Panc1 (cell line): ENCODE measurements around the gene TECPR1.

ENCODE experiments used
- POLR2AphosphoS5 ChIP-seq: IDR thresholded peaks from 2 replicates; pipeline ENCODE4 v1.6.1; 2012; ENCODE audit warnings: mild to moderate bottlenecking, low read depth, low read length, moderate library complexity
- TF ChIP-seq, protein P1 (sequence below): fragments of 450-650 bp; IDR thresholded peaks from 2 replicates; pipeline ENCODE4 v1.5.1; 2017; ENCODE audit warnings: mild to moderate bottlenecking
- TF ChIP-seq, protein P2 (sequence below), 2 experiments: IDR thresholded peaks; 2 replicates each; pipeline ENCODE4 v1.6.1; 2011 to 2012; ENCODE audit warnings: low read depth in 2 of 2, control low read depth in 1 of 2, low read length in 1 of 2, mild to moderate bottlenecking in 1 of 2, moderate library complexity in 1 of 2; ENCODE audit not compliant: insufficient read depth in 1 of 2

DNA sequence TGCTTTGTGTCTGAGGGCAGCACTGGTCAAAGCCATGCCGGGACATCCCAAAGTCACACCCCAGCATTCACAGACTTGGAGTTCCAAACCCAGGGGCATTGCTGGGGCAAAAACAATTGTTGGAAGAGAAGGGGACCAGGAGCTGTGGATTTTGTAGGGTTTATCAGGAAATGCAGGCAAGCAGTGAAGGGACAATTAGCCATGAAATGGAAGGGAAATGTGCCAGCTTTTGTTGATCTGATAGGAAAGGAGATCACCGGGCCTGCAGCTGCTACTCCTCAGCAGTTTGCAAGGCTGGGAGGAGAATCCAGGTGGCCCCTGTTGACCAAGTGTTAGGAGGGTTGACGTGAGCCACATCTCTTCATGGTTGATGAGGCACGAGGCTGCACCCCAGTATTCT, 26.9 kb upstream of the TECPR1 start:
- no peak for TF ChIP-seq POLR2AphosphoS5
- TF ChIP-seq, protein P1, sequence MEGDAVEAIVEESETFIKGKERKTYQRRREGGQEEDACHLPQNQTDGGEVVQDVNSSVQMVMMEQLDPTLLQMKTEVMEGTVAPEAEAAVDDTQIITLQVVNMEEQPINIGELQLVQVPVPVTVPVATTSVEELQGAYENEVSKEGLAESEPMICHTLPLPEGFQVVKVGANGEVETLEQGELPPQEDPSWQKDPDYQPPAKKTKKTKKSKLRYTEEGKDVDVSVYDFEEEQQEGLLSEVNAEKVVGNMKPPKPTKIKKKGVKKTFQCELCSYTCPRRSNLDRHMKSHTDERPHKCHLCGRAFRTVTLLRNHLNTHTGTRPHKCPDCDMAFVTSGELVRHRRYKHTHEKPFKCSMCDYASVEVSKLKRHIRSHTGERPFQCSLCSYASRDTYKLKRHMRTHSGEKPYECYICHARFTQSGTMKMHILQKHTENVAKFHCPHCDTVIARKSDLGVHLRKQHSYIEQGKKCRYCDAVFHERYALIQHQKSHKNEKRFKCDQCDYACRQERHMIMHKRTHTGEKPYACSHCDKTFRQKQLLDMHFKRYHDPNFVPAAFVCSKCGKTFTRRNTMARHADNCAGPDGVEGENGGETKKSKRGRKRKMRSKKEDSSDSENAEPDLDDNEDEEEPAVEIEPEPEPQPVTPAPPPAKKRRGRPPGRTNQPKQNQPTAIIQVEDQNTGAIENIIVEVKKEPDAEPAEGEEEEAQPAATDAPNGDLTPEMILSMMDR = no peak
- TF ChIP-seq, protein P2, sequence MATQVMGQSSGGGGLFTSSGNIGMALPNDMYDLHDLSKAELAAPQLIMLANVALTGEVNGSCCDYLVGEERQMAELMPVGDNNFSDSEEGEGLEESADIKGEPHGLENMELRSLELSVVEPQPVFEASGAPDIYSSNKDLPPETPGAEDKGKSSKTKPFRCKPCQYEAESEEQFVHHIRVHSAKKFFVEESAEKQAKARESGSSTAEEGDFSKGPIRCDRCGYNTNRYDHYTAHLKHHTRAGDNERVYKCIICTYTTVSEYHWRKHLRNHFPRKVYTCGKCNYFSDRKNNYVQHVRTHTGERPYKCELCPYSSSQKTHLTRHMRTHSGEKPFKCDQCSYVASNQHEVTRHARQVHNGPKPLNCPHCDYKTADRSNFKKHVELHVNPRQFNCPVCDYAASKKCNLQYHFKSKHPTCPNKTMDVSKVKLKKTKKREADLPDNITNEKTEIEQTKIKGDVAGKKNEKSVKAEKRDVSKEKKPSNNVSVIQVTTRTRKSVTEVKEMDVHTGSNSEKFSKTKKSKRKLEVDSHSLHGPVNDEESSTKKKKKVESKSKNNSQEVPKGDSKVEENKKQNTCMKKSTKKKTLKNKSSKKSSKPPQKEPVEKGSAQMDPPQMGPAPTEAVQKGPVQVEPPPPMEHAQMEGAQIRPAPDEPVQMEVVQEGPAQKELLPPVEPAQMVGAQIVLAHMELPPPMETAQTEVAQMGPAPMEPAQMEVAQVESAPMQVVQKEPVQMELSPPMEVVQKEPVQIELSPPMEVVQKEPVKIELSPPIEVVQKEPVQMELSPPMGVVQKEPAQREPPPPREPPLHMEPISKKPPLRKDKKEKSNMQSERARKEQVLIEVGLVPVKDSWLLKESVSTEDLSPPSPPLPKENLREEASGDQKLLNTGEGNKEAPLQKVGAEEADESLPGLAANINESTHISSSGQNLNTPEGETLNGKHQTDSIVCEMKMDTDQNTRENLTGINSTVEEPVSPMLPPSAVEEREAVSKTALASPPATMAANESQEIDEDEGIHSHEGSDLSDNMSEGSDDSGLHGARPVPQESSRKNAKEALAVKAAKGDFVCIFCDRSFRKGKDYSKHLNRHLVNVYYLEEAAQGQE (IDR thresholded peaks at IDR 0.05; ENCODE audit: insufficient read depth in 1 of 2, low read depth in 2 of 2, low read length in 1 of 2) = no peak
